Transverse colon (tissue), 4 donors: Measurements from ENCODE around the gene KRTAP2-4. TPM values are rescaled to one million over a fixed set of nuclear protein-coding genes. Genes with fewer than 3 reads are reported as not detected.
"Not testable (repeated sequence)": the region's sequence is repeated elsewhere in the genome, so short reads cannot be mapped to it uniquely, and the experiment has no call there.

Experiments
- DNase-seq: peaks from one replicate; pipeline ENCODE4 v3.0.0-alpha.2; 2019
- H3K27ac ChIP-seq, 4 donors: fragments of 200-600 bp; sonication (generic); 2 replicates each; pipeline ENCODE4 v1.5.1; 2016 to 2018; ENCODE audit warnings: inconsistent platforms in 4 of 4
- H3K27me3 ChIP-seq: fragments of 200-600 bp; sonication (generic); 2 replicates; pipeline ENCODE4 v1.5.1; 2017; ENCODE audit warnings: inconsistent platforms
- H3K36me3 ChIP-seq, 4 donors: fragments of 200-600 bp; sonication (generic); 2 replicates each; pipeline ENCODE4 v1.5.1; 2017 to 2019; ENCODE audit warnings: inconsistent platforms in 4 of 4
- H3K4me1 ChIP-seq, 4 donors: fragments of 200-600 bp; sonication (generic); 2 replicates each; pipeline ENCODE4 v1.5.1; 2017 to 2020; ENCODE audit warnings: inconsistent platforms in 4 of 4
- H3K4me3 ChIP-seq, 4 donors: fragments of 200-600 bp; sonication (generic); 1 replicate in 1 of 4; 2 replicates in 3 of 4; pipeline versions ENCODE4 v1.5.1 to v1.6.1; 2017 to 2019; ENCODE audit warnings: inconsistent platforms in 4 of 4
- H3K9me3 ChIP-seq, 2 donors: fragments of 200-600 bp; sonication (generic); 2 replicates each; pipeline ENCODE4 v1.5.1; 2017 to 2019; ENCODE audit warnings: inconsistent platforms in 2 of 2
- CTCF ChIP-seq, 5 experiments: fragments of 200-600 bp in 3 of 5; fragments of 450-650 bp in 2 of 5; sonication (generic) in 3 of 5; IDR thresholded peaks; 1 replicate in 2 of 5; 2 replicates in 3 of 5; pipeline ENCODE4 v1.5.1; 2016 to 2017; ENCODE audit warnings: antibody characterized with exemption in 5 of 5, inconsistent platforms in 3 of 5, mild to moderate bottlenecking in 2 of 5, moderate library complexity in 1 of 5
- EP300 ChIP-seq: sonication (generic); formaldehyde crosslinking; IDR thresholded peaks from one replicate; pipeline ENCODE4 v1.6.1; 2017; ENCODE audit warnings: antibody characterized with exemption, low read depth
- POLR2A ChIP-seq: fragments of 450-650 bp; IDR thresholded peaks from one replicate; pipeline ENCODE4 v1.6.1; 2016; ENCODE audit warnings: antibody characterized with exemption, mild to moderate bottlenecking, moderate library complexity
- POLR2AphosphoS5 ChIP-seq, 3 donors: sonication (generic); formaldehyde crosslinking; IDR thresholded peaks; one replicate each; pipeline ENCODE4 v1.6.1; 2016; ENCODE audit warnings: antibody characterized with exemption in 3 of 3
- WGBS, 2 donors: methylation state at CpG; one replicate each; pipeline ENCODE4 v1.1.5; 2018; ENCODE audit warnings: low coverage in 1 of 2; 5-methylcytosine and 5-hydroxymethylcytosine counted together
- in situ Hi-C, 4 donors: fragments of 200-750 bp; cut with MboI; loops; one replicate each; pipeline versions ENCODE4 v1.15.0 to v1.15.1; 2017; ENCODE audit warnings: low sequenced_read_pairs in 3 of 4, low pct_ligation_motif_present in 1 of 4, low pct_unique_long_range_greater_than_20kb in 1 of 4
- intact Hi-C: fragments of 100-400 bp; cut with DNase I; formaldehyde crosslinking; loops from one replicate; pipeline ENCODE4 v1.15.1; 2023; ENCODE audit warnings: low total_unique reads
- total RNA-seq, 4 donors: library from RNA; depleted of rRNA; stranded (reverse); fragments of >200 nt; gene quantifications; one replicate each; pipeline ENCODE4 v1.1.0, GENCODE V29; 2016

Gene KRTAP2-4
- total RNA-seq, 4 donors from 2014 or later = not detected

GRCh38 chr17:41057547-41057946 lies 8.1 kb downstream of the KRTAP2-4 start:
- Histone ChIP-seq H3K27ac (no peak overlapping the region), H3K27me3 (peaks cover 17% of the 10 kb centered on the region), H3K36me3 (no peaks in the 10 kb centered on the region), H3K4me3 (no peak overlapping the region), H3K4me1 (no peaks in the 10 kb centered on the region), H3K9me3 (no peaks in the 10 kb centered on the region)
- no peak for DNase-seq
- 84 to 93% methylated on average over 1 of the region's 1 CpG for WGBS, 2 donors
- intact Hi-C loops = no loop called here
- in situ Hi-C loops = no loop called here
- TF ChIP-seq CTCF (IDR thresholded peaks at IDR 0.05) (no peak), POLR2AphosphoS5 (IDR thresholded peaks at IDR 0.05) (no peak), POLR2A (no peak), EP300 (no peak)

- H3K27ac ChIP-seq, in situ Hi-C loops, H3K27me3 ChIP-seq, intact Hi-C loops, H3K36me3 ChIP-seq, H3K9me3 ChIP-seq, H3K4me1 ChIP-seq, DNase-seq, H3K4me3 ChIP-seq: not testable (repeated sequence)
- WGBS, 2 donors = 40 to 73% methylated on average over 1 to 2 of the region's 6 CpGs
These were observed 10.5 kb downstream of the KRTAP2-4 start, which contains the start of gene KRTAP2-2 for GRCh38 chr17:41055130-41055529. Gene KRTAP2-2 (minus strand): TSS chr17:41055230. CDS start chr17:41055211, 19 bp downstream.

- H3K27me3 ChIP-seq, in situ Hi-C loops, H3K36me3 ChIP-seq, H3K4me3 ChIP-seq, H3K27ac ChIP-seq, DNase-seq, intact Hi-C loops, H3K9me3 ChIP-seq, H3K4me1 ChIP-seq: not testable (repeated sequence)
- 62 to 78% methylated on average over 5 to 7 of the region's 9 CpGs for WGBS, 2 donors
These were observed 11.1 kb downstream of the KRTAP2-4 start for GRCh38 chr17:41054556-41054955.

- H3K4me1 ChIP-seq = no peaks in the 10 kb centered on the region
- DNase-seq = no peak
- TF ChIP-seq POLR2AphosphoS5 (IDR thresholded peaks at IDR 0.05) = no peak
- no peak for TF ChIP-seq EP300
- TF ChIP-seq POLR2A = no peak
- no peak overlapping the region for H3K27ac ChIP-seq
- no peak overlapping the region for H3K4me3 ChIP-seq
- WGBS, 2 donors = 80 to 84% methylated on average over 1 to 4 of the region's 4 CpGs
- intact Hi-C loops = no loop called here
- no peaks in the 10 kb centered on the region for H3K36me3 ChIP-seq
- no peaks in the 10 kb centered on the region for H3K9me3 ChIP-seq
- in situ Hi-C loops = no loop called here
- peaks cover 11% of the 10 kb centered on the region for H3K27me3 ChIP-seq
These were observed 11.7 kb downstream of the KRTAP2-4 start for GRCh38 chr17:41054025-41054424.

GRCh38 chr17:41052566-41052965 lies 13.1 kb downstream of the KRTAP2-4 start:
- in situ Hi-C loops = no loop called here
- peaks cover 25% of the 10 kb centered on the region for H3K27me3 ChIP-seq

More at GRCh38 chr17:41052566-41052965, 13.1 kb downstream of the KRTAP2-4 start:
- Histone ChIP-seq H3K4me1 (no peaks in the 10 kb centered on the region), H3K4me3 (no peak overlapping the region), H3K9me3 (no peaks in the 10 kb centered on the region), H3K27ac (no peak overlapping the region), H3K36me3 (no peaks in the 10 kb centered on the region)
- no peak for TF ChIP-seq POLR2AphosphoS5 (IDR thresholded peaks at IDR 0.05)
- no peak for TF ChIP-seq CTCF (IDR thresholded peaks at IDR 0.05)
- no peak for TF ChIP-seq EP300
- no peak for TF ChIP-seq POLR2A
- no peak for DNase-seq
- intact Hi-C loops = no loop called here
